BLaER1 (cell line): Measurements from ENCODE around the gene IRX6.

Experiments used
- H3K27ac ChIP-seq: shearing (Covaris generic); formaldehyde crosslinking; 2 replicates; pipeline ENCODE4 v1.8.1; 2022
- H3K27me3 ChIP-seq: shearing (Covaris generic); formaldehyde crosslinking; 2 replicates; pipeline ENCODE4 v1.8.1; 2022
- H3K36me3 ChIP-seq: shearing (Covaris generic); formaldehyde crosslinking; 2 replicates; pipeline ENCODE4 v1.8.1; 2022
- H3K4me1 ChIP-seq: shearing (Covaris generic); formaldehyde crosslinking; 2 replicates; pipeline ENCODE4 v1.8.1; 2022
- H3K4me2 ChIP-seq: shearing (Covaris generic); formaldehyde crosslinking; 2 replicates; pipeline ENCODE4 v1.8.1; 2022
- H3K4me3 ChIP-seq: shearing (Covaris generic); formaldehyde crosslinking; 2 replicates; pipeline ENCODE4 v1.8.1; 2022
- H3K9ac ChIP-seq: shearing (Covaris generic); formaldehyde crosslinking; 2 replicates; pipeline ENCODE4 v1.8.1; 2022
- H3K9me3 ChIP-seq: shearing (Covaris generic); formaldehyde crosslinking; 2 replicates; pipeline ENCODE4 v1.8.1; 2022
- H4K20me1 ChIP-seq: shearing (Covaris generic); formaldehyde crosslinking; 2 replicates; pipeline ENCODE4 v1.8.1; 2022
- Cebpa-rat ChIP-seq: shearing (Covaris generic); IDR thresholded peaks from 2 replicates; pipeline ENCODE4 v1.8.1; 2022

IRX6 gene

GRCh38 chr16:55330781-55331647 lies 7.0 kb downstream of the IRX6 start:
- Histone ChIP-seq H3K9me3 (peaks cover 29% of the 10 kb centered on the region), H3K9ac (no peak overlapping the region; the same call in 1 of the 2 replicates), H3K27ac (peak overlapping the region; percentile 52; the same call in 1 of the 2 replicates), H3K4me2 (peak overlapping the region; percentile 64), H3K27me3 (no peaks in the 10 kb centered on the region), H3K4me1 (peaks cover 55% of the 10 kb centered on the region), H3K4me3 (peak overlapping the region; percentile 37; the same call in 1 of the 2 replicates), H4K20me1 (no peaks in the 10 kb centered on the region), H3K36me3 (no peaks in the 10 kb centered on the region)
- no peak for TF ChIP-seq Cebpa-rat

- TF ChIP-seq Cebpa-rat = no peak
- H3K4me3 ChIP-seq = peak overlapping the region; percentile 37; the same call in 1 of the 2 replicates
- H3K4me2 ChIP-seq = peak overlapping the region; percentile 64
- H3K4me1 ChIP-seq = peaks cover 55% of the 10 kb centered on the region
- H3K27ac ChIP-seq = peak overlapping the region; percentile 52; the same call in 1 of the 2 replicates
- H4K20me1 ChIP-seq = no peaks in the 10 kb centered on the region
- H3K9ac ChIP-seq = no peak overlapping the region; the same call in 1 of the 2 replicates
- no peaks in the 10 kb centered on the region for H3K36me3 ChIP-seq
- peaks cover 29% of the 10 kb centered on the region for H3K9me3 ChIP-seq
- H3K27me3 ChIP-seq = no peaks in the 10 kb centered on the region
These were observed 7.7 kb downstream of the IRX6 start for GRCh38 chr16:55331648-55332185.

GRCh38 chr16:55333684-55334083 lies 9.7 kb downstream of the IRX6 start:
- H3K9ac ChIP-seq = no peak overlapping the region

GRCh38 chr16:55338646-55339045 lies 14.6 kb downstream of the IRX6 start:
- no peak for TF ChIP-seq Cebpa-rat
- H4K20me1 ChIP-seq = no peaks in the 10 kb centered on the region
- no peak overlapping the region for H3K9ac ChIP-seq
- H3K4me2 ChIP-seq = no peak overlapping the region
- H3K4me1 ChIP-seq = peaks cover 32% of the 10 kb centered on the region
- H3K27me3 ChIP-seq = no peaks in the 10 kb centered on the region
- no peak overlapping the region for H3K4me3 ChIP-seq
- H3K9me3 ChIP-seq = no peaks in the 10 kb centered on the region
- H3K36me3 ChIP-seq = no peaks in the 10 kb centered on the region
- no peak overlapping the region for H3K27ac ChIP-seq

More at GRCh38 chr16:55333684-55334083, 9.7 kb downstream of the IRX6 start:
- H3K27me3 ChIP-seq = no peaks in the 10 kb centered on the region
- peaks cover 28% of the 10 kb centered on the region for H3K9me3 ChIP-seq
- H4K20me1 ChIP-seq = no peaks in the 10 kb centered on the region
- no peak overlapping the region for H3K27ac ChIP-seq
- no peaks in the 10 kb centered on the region for H3K36me3 ChIP-seq
- no peak overlapping the region for H3K4me3 ChIP-seq
- peaks cover 54% of the 10 kb centered on the region for H3K4me1 ChIP-seq
- peak overlapping the region; percentile 16; the same call in 1 of the 2 replicates for H3K4me2 ChIP-seq
- no peak for TF ChIP-seq Cebpa-rat

- no peak overlapping the region for H3K9ac ChIP-seq
- no peak overlapping the region for H3K27ac ChIP-seq
- H3K4me1 ChIP-seq = peaks cover 31% of the 10 kb centered on the region
- no peaks in the 10 kb centered on the region for H3K27me3 ChIP-seq
- no peak overlapping the region for H3K4me3 ChIP-seq
- no peak for TF ChIP-seq Cebpa-rat
- H4K20me1 ChIP-seq = no peaks in the 10 kb centered on the region
- H3K9me3 ChIP-seq = no peaks in the 10 kb centered on the region
- no peak overlapping the region for H3K4me2 ChIP-seq
- no peaks in the 10 kb centered on the region for H3K36me3 ChIP-seq
These were observed 16.4 kb downstream of the IRX6 start for GRCh38 chr16:55340445-55340844.

- Histone ChIP-seq H3K27ac (no peak overlapping the region), H3K9ac (no peak overlapping the region), H4K20me1 (no peaks in the 10 kb centered on the region), H3K4me1 (peaks cover 44% of the 10 kb centered on the region), H3K4me2 (no peak overlapping the region), H3K36me3 (no peaks in the 10 kb centered on the region), H3K27me3 (no peaks in the 10 kb centered on the region), H3K4me3 (no peak overlapping the region), H3K9me3 (no peaks in the 10 kb centered on the region)
- no peak for TF ChIP-seq Cebpa-rat
These were observed 17.7 kb downstream of the IRX6 start for GRCh38 chr16:55341681-55342080.

GRCh38 chr16:55346475-55346874 lies 22.5 kb downstream of the IRX6 start:
- Histone ChIP-seq H3K4me1 (peaks cover 71% of the 10 kb centered on the region), H3K9ac (no peak overlapping the region), H3K36me3 (no peaks in the 10 kb centered on the region), H3K9me3 (no peaks in the 10 kb centered on the region), H3K4me2 (peak overlapping the region; percentile 53), H3K27me3 (no peaks in the 10 kb centered on the region), H4K20me1 (no peaks in the 10 kb centered on the region), H3K27ac (peak overlapping the region; percentile 56; the same call in 1 of the 2 replicates), H3K4me3 (no peak overlapping the region)
- no peak for TF ChIP-seq Cebpa-rat

- H3K27me3 ChIP-seq = no peaks in the 10 kb centered on the region
- peak overlapping the region; percentile 50; the same call in 1 of the 2 replicates for H3K27ac ChIP-seq
- peaks cover 13% of the 10 kb centered on the region for H3K9me3 ChIP-seq
- H3K36me3 ChIP-seq = no peaks in the 10 kb centered on the region
- peak overlapping the region; percentile 17; the same call in 1 of the 2 replicates for H3K9ac ChIP-seq
- no peak overlapping the region for H3K4me3 ChIP-seq
- H4K20me1 ChIP-seq = no peaks in the 10 kb centered on the region
- H3K4me2 ChIP-seq = peak overlapping the region; percentile 58
- no peak for TF ChIP-seq Cebpa-rat
- peaks cover 63% of the 10 kb centered on the region for H3K4me1 ChIP-seq
These were observed 25.9 kb downstream of the IRX6 start for GRCh38 chr16:55349867-55350266.

- Histone ChIP-seq H3K4me3 (no peak overlapping the region), H3K4me2 (peak overlapping the region; percentile 58)
These were observed 27.0 kb downstream of the IRX6 start for GRCh38 chr16:55350984-55351383.

GRCh38 chr16:55351936-55352335 lies 27.9 kb downstream of the IRX6 start:
- H3K4me3 ChIP-seq = no peak overlapping the region
- H3K36me3 ChIP-seq = no peaks in the 10 kb centered on the region
- peaks cover 47% of the 10 kb centered on the region for H3K4me1 ChIP-seq
- H3K9ac ChIP-seq = no peak overlapping the region
- peak overlapping the region; percentile 58 for H3K4me2 ChIP-seq
- no peak for TF ChIP-seq Cebpa-rat
- peaks cover 13% of the 10 kb centered on the region for H3K9me3 ChIP-seq
- H3K27ac ChIP-seq = peak overlapping the region; percentile 50; the same call in 1 of the 2 replicates
- no peaks in the 10 kb centered on the region for H4K20me1 ChIP-seq
- no peaks in the 10 kb centered on the region for H3K27me3 ChIP-seq

More at GRCh38 chr16:55350984-55351383, 27.0 kb downstream of the IRX6 start:
- Histone ChIP-seq H3K9ac (no peak overlapping the region; the same call in 1 of the 2 replicates), H3K27ac (peak overlapping the region; percentile 50; the same call in 1 of the 2 replicates), H4K20me1 (no peaks in the 10 kb centered on the region), H3K27me3 (no peaks in the 10 kb centered on the region), H3K4me1 (peaks cover 56% of the 10 kb centered on the region), H3K9me3 (peaks cover 13% of the 10 kb centered on the region), H3K36me3 (no peaks in the 10 kb centered on the region)
- no peak for TF ChIP-seq Cebpa-rat
